H1 (cell line): ENCODE data around the gene DIP2C. TPM values are rescaled to one million over a fixed set of nuclear protein-coding genes. Genes with fewer than 3 reads are reported as not detected.

Experiments used
- CTCF ChIA-PET: fragments of 300-600 bp; sonication (Branson Sonifier 250); formaldehyde crosslinking; loops from one replicate; lab custom pipeline; 2021; ENCODE audit not compliant: partially characterized antibody; lab: Charles Lee
- POLR2A ChIA-PET: fragments of 300-600 bp; sonication (Branson Sonifier 250); formaldehyde crosslinking; loops from one replicate; lab custom pipeline; 2021; ENCODE audit warnings: inconsistent platforms; ENCODE audit not compliant: partially characterized antibody; lab: Charles Lee
- DNase-seq, 2 experiments: peaks; one replicate each; pipeline versions ENCODE4 v3.0.0 to v3.0.0-alpha.2; 2010 to 2022; ENCODE audit warnings: low spot score in 2 of 2, low read depth in 1 of 2, mixed read lengths in 1 of 2
- FAIRE-seq: peaks from 2 replicates; lab custom pipeline; 2011; peaks lifted over from hg19 to GRCh38; lab: Jason Lieb, UNC
- H2AFZ ChIP-seq: 2 replicates; pipeline ENCODE4 v1.8.1; 2012; ENCODE audit warnings: low read length, inconsistent platforms
- H2AK5ac ChIP-seq: 2 replicates; pipeline ENCODE4 v1.6.1; 2013; ENCODE audit warnings: low read depth, low read length
- H2BK120ac ChIP-seq: replicated peaks from 2 replicates; pipeline ENCODE3; 2013; ENCODE audit warnings: low read depth, low read length, inconsistent platforms
- H2BK12ac ChIP-seq: 2 replicates; pipeline ENCODE4 v1.6.1; 2013; ENCODE audit warnings: low read depth, low read length
- H2BK15ac ChIP-seq: 2 replicates; pipeline ENCODE4 v1.6.1; 2013; ENCODE audit warnings: low read length
- H2BK20ac ChIP-seq: 2 replicates; pipeline ENCODE4 v1.6.1; 2013; ENCODE audit warnings: low read length
- H2BK5ac ChIP-seq: 2 replicates; pipeline ENCODE4 v1.6.1; 2013; ENCODE audit warnings: low read depth, low read length
- H3K14ac ChIP-seq: 2 replicates; pipeline ENCODE4 v1.6.1; 2013; ENCODE audit warnings: inconsistent platforms; ENCODE audit not compliant: insufficient read length
- H3K18ac ChIP-seq: 2 replicates; pipeline ENCODE4 v1.6.1; 2013; ENCODE audit warnings: low read length; ENCODE audit errors: extremely low read depth
- H3K23ac ChIP-seq: 2 replicates; pipeline ENCODE4 v1.6.1; 2013; ENCODE audit warnings: inconsistent platforms; ENCODE audit not compliant: insufficient read length
- H3K23me2 ChIP-seq: 2 replicates; pipeline ENCODE4 v1.6.1; 2013; ENCODE audit warnings: low read depth, low read length
- H3K27ac ChIP-seq: 2 replicates; pipeline ENCODE4 v1.6.1; 2011; ENCODE audit warnings: low read depth, low read length, inconsistent platforms
- H3K27me3 ChIP-seq, 4 experiments: replicated peaks in 1 of 4; 1 replicate in 1 of 4; 2 replicates in 3 of 4; pipeline versions ENCODE4 v1.6.1 to v1.8.1; 2011 to 2013; ENCODE audit warnings: low read length in 3 of 4, mild to moderate bottlenecking in 3 of 4, inconsistent platforms in 2 of 4, mixed read lengths in 2 of 4, moderate library complexity in 1 of 4; ENCODE audit not compliant: control insufficient read depth in 3 of 4, insufficient read depth in 3 of 4; ENCODE audit errors: extremely low read depth in 1 of 4
- H3K36me3 ChIP-seq, 4 experiments: 2 replicates each; pipeline versions ENCODE4 v1.6.1 to v1.8.1; 2011 to 2013; ENCODE audit warnings: mild to moderate bottlenecking in 4 of 4, low read length in 3 of 4, moderate library complexity in 2 of 4, control low read depth in 1 of 4, inconsistent platforms in 1 of 4; ENCODE audit not compliant: insufficient read depth in 4 of 4, control insufficient read depth in 2 of 4
- H3K4ac ChIP-seq: replicated peaks from 2 replicates; pipeline ENCODE3; 2013; ENCODE audit warnings: low read length, low read depth, mixed read lengths, inconsistent platforms; ENCODE audit not compliant: insufficient read length
- H3K4me1 ChIP-seq, 4 experiments: replicated peaks in 1 of 4; 1 replicate in 1 of 4; 2 replicates in 3 of 4; pipeline versions ENCODE4 v1.6.1 to v1.8.1; 2011 to 2013; ENCODE audit warnings: low read length in 3 of 4, inconsistent platforms in 2 of 4, mixed read lengths in 1 of 4; ENCODE audit not compliant: insufficient read depth in 4 of 4, control insufficient read depth in 3 of 4
- H3K4me2 ChIP-seq, 2 experiments: 2 replicates each; pipeline versions ENCODE4 v1.6.1 to v1.8.1; 2011 to 2013; ENCODE audit warnings: low read depth in 2 of 2, low read length in 2 of 2, control low read depth in 1 of 2, inconsistent platforms in 1 of 2, mild to moderate bottlenecking in 1 of 2; ENCODE audit not compliant: insufficient read depth in 1 of 2
- H3K4me3 ChIP-seq, 4 experiments: fragments of 200-600, 300-600 bp in 1 of 4; sonication (generic), shearing (Covaris generic), sonication (Bioruptor Twin) in 1 of 4; 2 replicates each; pipeline versions ENCODE4 v1.5.1 to v1.8.1; 2011 to 2016; ENCODE audit warnings: low read length in 4 of 4, low read depth in 3 of 4, control low read depth in 2 of 4, inconsistent platforms in 2 of 4, mild to moderate bottlenecking in 2 of 4, mixed read lengths in 1 of 4, moderate library complexity in 1 of 4; ENCODE audit not compliant: insufficient read depth in 2 of 4; ENCODE audit errors: extremely low read depth in 1 of 4
- H3K56ac ChIP-seq: replicated peaks from 2 replicates; pipeline ENCODE3; 2013; ENCODE audit warnings: low read depth, mild to moderate bottlenecking, mixed read lengths, low read length, inconsistent platforms; ENCODE audit not compliant: insufficient read length
- H3K79me1 ChIP-seq: 2 replicates; pipeline ENCODE4 v1.6.1; 2013; ENCODE audit warnings: low read depth, low read length, control low read depth
- H3K79me2 ChIP-seq, 2 experiments: 2 replicates each; pipeline versions ENCODE4 v1.6.1 to v1.8.1; 2012 to 2013; ENCODE audit warnings: low read length in 2 of 2, mild to moderate bottlenecking in 2 of 2, inconsistent platforms in 1 of 2; ENCODE audit not compliant: insufficient read depth in 2 of 2, control insufficient read depth in 1 of 2
- H3K9ac ChIP-seq, 4 experiments: replicated peaks in 1 of 4; 1 replicate in 1 of 4; 2 replicates in 3 of 4; pipeline versions ENCODE4 v1.6.1 to v1.8.1; 2011 to 2013; ENCODE audit warnings: low read depth in 3 of 4, low read length in 3 of 4, control low read depth in 2 of 4, mild to moderate bottlenecking in 2 of 4, moderate library complexity in 2 of 4, inconsistent platforms in 1 of 4; ENCODE audit errors: extremely low read depth in 1 of 4
- H3K9me3 ChIP-seq, 2 experiments: 2 replicates each; pipeline versions ENCODE4 v1.6.1 to v1.8.1; 2012 to 2013; ENCODE audit warnings: mild to moderate bottlenecking in 2 of 2, moderate library complexity in 2 of 2, control low read depth in 1 of 2, inconsistent platforms in 1 of 2, low read depth in 1 of 2, low read length in 1 of 2, mixed read lengths in 1 of 2; ENCODE audit not compliant: insufficient read depth in 2 of 2
- H4K20me1 ChIP-seq, 2 experiments: replicated peaks in 1 of 2; 2 replicates each; pipeline versions ENCODE3 to v1.8.1; 2011 to 2013; ENCODE audit warnings: inconsistent platforms in 2 of 2, low read length in 2 of 2, mild to moderate bottlenecking in 1 of 2; ENCODE audit not compliant: insufficient read depth in 2 of 2, control insufficient read depth in 1 of 2
- H4K5ac ChIP-seq: 2 replicates; pipeline ENCODE4 v1.6.1; 2013; ENCODE audit warnings: low read length, low read depth, mixed read lengths, inconsistent platforms; ENCODE audit not compliant: insufficient read length
- H4K8ac ChIP-seq: 2 replicates; pipeline ENCODE4 v1.8.0; 2013; ENCODE audit warnings: mild to moderate bottlenecking, moderate library complexity, low read length, inconsistent platforms; ENCODE audit not compliant: insufficient read depth; ENCODE audit errors: extremely low read depth
- H4K91ac ChIP-seq: replicated peaks from 2 replicates; pipeline ENCODE3; 2013; ENCODE audit warnings: low read length, mixed read lengths, inconsistent platforms; ENCODE audit not compliant: insufficient read length
- EP300 ChIP-seq, 2 experiments: IDR thresholded peaks; 1 replicate in 1 of 2; 2 replicates in 1 of 2; pipeline ENCODE4 v1.6.1; 2011 to 2012; ENCODE audit warnings: low read depth in 2 of 2, low read length in 2 of 2, mild to moderate bottlenecking in 2 of 2, borderline replicate concordance in 1 of 2, inconsistent platforms in 1 of 2, moderate library complexity in 1 of 2
- SP4 ChIP-seq: IDR thresholded peaks from 2 replicates; pipeline ENCODE4 v1.6.1; 2012; ENCODE audit warnings: low read length, inconsistent platforms
- TEAD4 ChIP-seq: IDR thresholded peaks from 2 replicates; pipeline ENCODE4 v1.6.1; 2012; ENCODE audit warnings: low read depth, low read length, inconsistent platforms, mixed read lengths
- WGBS, 2 experiments: shearing (Covaris generic) in 1 of 2; methylation state at CpG; one replicate each; pipeline versions ENCODE4 v1.1.6 to v1.1.7; 2013 to 2015; ENCODE audit warnings: low lambda C conversion rate in 2 of 2, mixed read lengths in 2 of 2, inconsistent platforms in 1 of 2, low coverage in 1 of 2, missing lambda C conversion rate in 1 of 2; ENCODE audit not compliant: insufficient replicate concordance in 2 of 2, insufficient coverage in 1 of 2, insufficient read length in 1 of 2; ENCODE audit errors: extremely low coverage in 1 of 2, missing lambda C conversion rate in 1 of 2; 5-methylcytosine and 5-hydroxymethylcytosine counted together
- polyA plus RNA-seq, 7 experiments: library from polyadenylated mRNA; depleted of rRNA in 3 of 7; stranded (reverse) in 5 of 7; unstranded in 2 of 7; fragments of >200 nt in 5 of 7; fragments of 200-250 nt in 2 of 7; gene quantifications; 1 replicate in 5 of 7; 2 replicates in 1 of 7; 4 replicates in 1 of 7; pipeline versions ENCODE4 v1.2.1 to v1.2.3, GENCODE V29; 2011 to 2013; ENCODE audit warnings: missing spikeins in 2 of 7, mixed read lengths in 2 of 7
- total RNA-seq: library from RNA; stranded (reverse); fragmentation: NEBNext Ultra II Directional; extraction: Animal tissue kit (Norgen Biotek cat#: 25700); gene quantifications from 2 replicates; pipeline ENCODE4 v1.2.1, GENCODE V29; 2021
- TF ChIP-seq, protein P1 (sequence below): IDR thresholded peaks from 2 replicates; pipeline ENCODE4 v1.6.1; 2011; ENCODE audit warnings: low read depth, mild to moderate bottlenecking, low read length; ENCODE audit not compliant: insufficient read depth

DIP2C gene
- total and polyA plus RNA-seq, 2 of the 8 experiments (the other 6 are each of a cell fraction or from before 2014, with no cell fraction given) = 3.8 to 9.3 TPM

DNA sequence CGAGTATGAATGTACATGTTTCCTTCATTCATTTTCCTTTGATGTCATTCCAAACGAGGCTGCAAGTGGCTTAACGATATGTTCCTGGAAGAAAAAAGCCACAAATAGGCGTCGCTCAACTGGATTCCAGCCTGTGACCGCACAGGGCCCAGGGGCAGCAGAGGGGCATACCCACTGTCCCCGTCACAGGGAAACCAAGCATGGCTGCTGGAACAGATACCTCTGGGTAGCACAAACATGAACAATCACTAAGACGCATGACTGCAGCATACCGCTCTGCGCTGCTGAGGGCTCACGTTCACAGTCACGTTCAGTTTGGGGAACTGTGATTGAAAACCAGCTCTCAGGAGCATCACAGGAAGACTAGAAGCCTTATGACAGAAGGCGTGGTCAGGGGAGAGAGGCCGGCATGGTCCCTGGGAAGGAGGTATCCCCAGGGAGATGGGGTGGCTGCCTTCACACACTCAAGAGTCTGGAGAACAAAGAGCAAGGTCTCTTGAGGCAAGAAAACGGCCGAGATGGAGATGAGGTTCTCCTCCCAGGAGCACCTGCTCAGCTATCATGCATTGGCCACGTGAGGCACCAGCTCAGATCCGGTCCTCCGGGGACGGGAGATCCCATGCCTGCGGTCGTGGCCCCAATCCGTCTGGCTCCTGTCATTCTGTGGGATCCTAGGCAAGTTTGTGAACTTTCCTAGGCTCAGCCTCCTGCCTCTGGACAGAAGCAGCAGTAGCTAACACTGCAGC lies 213.6 kb downstream of the DIP2C start:
- H4K8ac ChIP-seq = no peak overlapping the region
- H3K18ac ChIP-seq = no peak overlapping the region
- POLR2A ChIA-PET = no interaction called here
- no peak overlapping the region for H4K5ac ChIP-seq
- no peak overlapping the region for H2AFZ ChIP-seq
- no peak overlapping the region for H2BK5ac ChIP-seq
- CTCF ChIA-PET = interaction anchor here (1.0 kb wide), 1 partner anchor 49 kb away, joined by 3 read pairs; no protein-coding TSS in a partner anchor
- DNase-seq = no peak
- H2BK15ac ChIP-seq = no peak overlapping the region
- H2BK20ac ChIP-seq = no peak overlapping the region
- no peaks in the 10 kb centered on the region for H3K9me3 ChIP-seq
- FAIRE-seq = no peak
- no peak overlapping the region for H2AK5ac ChIP-seq
- no peaks in the 10 kb centered on the region for H3K79me1 ChIP-seq
- no peak overlapping the region for H3K56ac ChIP-seq
- H3K27ac ChIP-seq = no peak overlapping the region
- no peak overlapping the region for H3K4ac ChIP-seq
- H4K91ac ChIP-seq = no peak overlapping the region
- TF ChIP-seq SP4 (no peak), EP300 (IDR thresholded peaks at IDR 0.05; ENCODE audit: borderline replicate concordance in 1 of 2, low read depth in 2 of 2, low read length in 2 of 2) (no peak), TEAD4 (no peak)
- TF ChIP-seq, protein P1, sequence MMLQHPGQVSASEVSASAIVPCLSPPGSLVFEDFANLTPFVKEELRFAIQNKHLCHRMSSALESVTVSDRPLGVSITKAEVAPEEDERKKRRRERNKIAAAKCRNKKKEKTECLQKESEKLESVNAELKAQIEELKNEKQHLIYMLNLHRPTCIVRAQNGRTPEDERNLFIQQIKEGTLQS = no peak
- TF ChIP-seq, all 59 proteins: peak for 0
- Histone ChIP-seq H3K4me2 (no peak overlapping the region), H3K9ac (no peak overlapping the region), H4K20me1 (peaks cover 0 to 7% of the 10 kb centered on the region in 2 experiments), H3K27me3 (no peaks in the 10 kb centered on the region), H2BK12ac (no peak overlapping the region), H3K4me3 (no peak overlapping the region), H2BK120ac (no peak overlapping the region), H3K14ac (no peak overlapping the region), H3K23ac (no peak overlapping the region), H3K23me2 (no peaks in the 10 kb centered on the region), H3K4me1 (peaks cover 0 to 2% (median 0%) of the 10 kb centered on the region in 4 experiments; a peak in 1 of 7 replicates), H3K36me3 (no peaks in the 10 kb centered on the region), H3K79me2 (no peaks in the 10 kb centered on the region)
- WGBS, 2 experiments = 90% methylated on average over 23 of the region's 23 CpGs; no CpG with 5 or more reads in 1 of the 2 experiments
